SK-N-SH treated with all-trans-retinoic acid at 6 μM for 48 hours (cell line): ENCODE data around the gene CASZ1.

Experiments
- PPARA ChIP-seq: fragments of 250-450 bp; sonication (Bioruptor Pico); IDR thresholded peaks from 2 replicates; pipeline ENCODE4 v1.5.0; 2020; ENCODE audit warnings: mild to moderate bottlenecking, borderline replicate concordance
- RARB ChIP-seq: fragments of 250-450 bp; sonication (Bioruptor Pico); IDR thresholded peaks from 2 replicates; pipeline ENCODE4 v1.8.0; 2021; ENCODE audit warnings: mild to moderate bottlenecking, moderate library complexity
- ZFP3 ChIP-seq: fragments of 250-450 bp; sonication (Bioruptor Pico); IDR thresholded peaks from 2 replicates; pipeline ENCODE4 v1.5.0; 2020; ENCODE audit warnings: mild to moderate bottlenecking, moderate library complexity
- ZNF8 ChIP-seq: fragments of 450-650 bp; formaldehyde crosslinking; IDR thresholded peaks from 2 replicates; pipeline ENCODE4 v1.5.0; 2020; ENCODE audit warnings: mild to moderate bottlenecking, moderate library complexity
- TF ChIP-seq, protein P1 (sequence below): fragments of 250-450 bp; sonication (Bioruptor Pico); IDR thresholded peaks from 2 replicates; pipeline ENCODE4 v1.8.0; 2020; ENCODE audit warnings: mild to moderate bottlenecking, moderate library complexity, borderline replicate concordance
- TF ChIP-seq, protein P2 (sequence below): fragments of 250-450 bp; sonication (Bioruptor Pico); IDR thresholded peaks from 2 replicates; pipeline ENCODE4 v1.5.1; 2021; ENCODE audit warnings: mild to moderate bottlenecking, moderate library complexity

DNA sequence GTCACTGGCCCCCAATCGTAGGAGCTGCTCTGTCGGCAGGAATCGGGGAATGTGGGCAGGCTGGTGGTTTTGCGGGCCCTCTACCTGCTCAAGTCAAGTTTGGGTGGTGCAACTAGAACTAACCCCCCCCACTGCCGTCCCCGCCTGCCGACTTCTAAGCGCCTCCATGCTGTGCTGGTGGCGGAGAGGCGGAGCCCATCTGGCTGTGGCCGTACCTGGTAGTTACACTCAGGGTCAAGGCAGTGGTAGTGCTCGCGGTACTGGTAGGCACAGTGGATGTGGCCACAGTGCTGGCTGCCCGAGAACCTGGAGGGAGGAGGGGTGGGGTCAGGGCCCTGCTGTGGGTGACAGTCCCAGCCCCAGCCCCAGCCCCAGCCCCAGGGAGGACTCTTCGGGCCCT lies 140.0 kb downstream of the CASZ1 start:
- TF ChIP-seq, protein P1, sequence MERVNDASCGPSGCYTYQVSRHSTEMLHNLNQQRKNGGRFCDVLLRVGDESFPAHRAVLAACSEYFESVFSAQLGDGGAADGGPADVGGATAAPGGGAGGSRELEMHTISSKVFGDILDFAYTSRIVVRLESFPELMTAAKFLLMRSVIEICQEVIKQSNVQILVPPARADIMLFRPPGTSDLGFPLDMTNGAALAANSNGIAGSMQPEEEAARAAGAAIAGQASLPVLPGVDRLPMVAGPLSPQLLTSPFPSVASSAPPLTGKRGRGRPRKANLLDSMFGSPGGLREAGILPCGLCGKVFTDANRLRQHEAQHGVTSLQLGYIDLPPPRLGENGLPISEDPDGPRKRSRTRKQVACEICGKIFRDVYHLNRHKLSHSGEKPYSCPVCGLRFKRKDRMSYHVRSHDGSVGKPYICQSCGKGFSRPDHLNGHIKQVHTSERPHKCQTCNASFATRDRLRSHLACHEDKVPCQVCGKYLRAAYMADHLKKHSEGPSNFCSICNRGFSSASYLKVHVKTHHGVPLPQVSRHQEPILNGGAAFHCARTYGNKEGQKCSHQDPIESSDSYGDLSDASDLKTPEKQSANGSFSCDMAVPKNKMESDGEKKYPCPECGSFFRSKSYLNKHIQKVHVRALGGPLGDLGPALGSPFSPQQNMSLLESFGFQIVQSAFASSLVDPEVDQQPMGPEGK (CRISPR knock-in tag) = no peak
- TF ChIP-seq ZFP3 (no peak), RARB (no peak), ZNF8 (no peak), PPARA (no peak)
- TF ChIP-seq, protein P2, sequence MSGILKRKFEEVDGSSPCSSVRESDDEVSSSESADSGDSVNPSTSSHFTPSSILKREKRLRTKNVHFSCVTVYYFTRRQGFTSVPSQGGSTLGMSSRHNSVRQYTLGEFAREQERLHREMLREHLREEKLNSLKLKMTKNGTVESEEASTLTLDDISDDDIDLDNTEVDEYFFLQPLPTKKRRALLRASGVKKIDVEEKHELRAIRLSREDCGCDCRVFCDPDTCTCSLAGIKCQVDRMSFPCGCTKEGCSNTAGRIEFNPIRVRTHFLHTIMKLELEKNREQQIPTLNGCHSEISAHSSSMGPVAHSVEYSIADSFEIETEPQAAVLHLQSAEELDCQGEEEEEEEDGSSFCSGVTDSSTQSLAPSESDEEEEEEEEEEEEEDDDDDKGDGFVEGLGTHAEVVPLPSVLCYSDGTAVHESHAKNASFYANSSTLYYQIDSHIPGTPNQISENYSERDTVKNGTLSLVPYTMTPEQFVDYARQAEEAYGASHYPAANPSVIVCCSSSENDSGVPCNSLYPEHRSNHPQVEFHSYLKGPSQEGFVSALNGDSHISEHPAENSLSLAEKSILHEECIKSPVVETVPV (CRISPR knock-in tag) = no peak
